GM10266 (cell line): Measurements from ENCODE around the gene FAM168A.

Experiments used
- DNase-seq: peaks from one replicate; pipeline ENCODE4 v3.0.0; 2012; ENCODE audit errors: extremely low spot score
- TF ChIP-seq, protein P1 (sequence below): IDR thresholded peaks from 2 replicates; pipeline ENCODE4 v1.5.1; 2012; ENCODE audit warnings: mild to moderate bottlenecking, low read depth; ENCODE audit not compliant: control insufficient read depth, insufficient read depth; ENCODE audit errors: missing control alignments

FAM168A gene

DNA sequence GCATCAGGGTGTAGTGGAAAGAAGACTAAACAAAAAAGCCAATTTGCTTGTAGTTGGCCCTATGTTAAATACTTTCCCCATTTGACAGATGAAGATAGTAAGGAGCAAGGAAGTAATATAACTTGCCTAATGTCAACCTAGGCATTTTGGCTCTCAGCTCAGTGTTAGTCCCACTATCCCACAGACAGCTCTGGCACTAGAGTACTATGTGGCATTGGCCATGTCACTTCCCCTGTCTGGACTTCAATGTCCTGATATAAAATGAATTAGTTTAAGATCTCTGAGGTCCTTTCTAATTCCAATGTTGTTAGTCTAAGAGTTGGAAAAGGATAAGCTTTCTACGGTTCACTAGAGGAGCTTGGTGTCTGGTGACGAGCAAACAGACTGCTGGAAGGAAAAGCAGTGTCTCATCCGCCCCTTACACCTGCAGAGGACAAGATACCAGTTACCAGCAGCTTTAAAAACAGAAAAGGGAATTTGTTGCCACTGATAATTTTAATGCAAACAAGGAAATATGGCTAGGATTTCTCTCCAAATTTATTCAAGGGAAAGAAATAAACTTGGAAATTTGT, 129.2 kb downstream of the FAM168A start:
- TF ChIP-seq, protein P1, sequence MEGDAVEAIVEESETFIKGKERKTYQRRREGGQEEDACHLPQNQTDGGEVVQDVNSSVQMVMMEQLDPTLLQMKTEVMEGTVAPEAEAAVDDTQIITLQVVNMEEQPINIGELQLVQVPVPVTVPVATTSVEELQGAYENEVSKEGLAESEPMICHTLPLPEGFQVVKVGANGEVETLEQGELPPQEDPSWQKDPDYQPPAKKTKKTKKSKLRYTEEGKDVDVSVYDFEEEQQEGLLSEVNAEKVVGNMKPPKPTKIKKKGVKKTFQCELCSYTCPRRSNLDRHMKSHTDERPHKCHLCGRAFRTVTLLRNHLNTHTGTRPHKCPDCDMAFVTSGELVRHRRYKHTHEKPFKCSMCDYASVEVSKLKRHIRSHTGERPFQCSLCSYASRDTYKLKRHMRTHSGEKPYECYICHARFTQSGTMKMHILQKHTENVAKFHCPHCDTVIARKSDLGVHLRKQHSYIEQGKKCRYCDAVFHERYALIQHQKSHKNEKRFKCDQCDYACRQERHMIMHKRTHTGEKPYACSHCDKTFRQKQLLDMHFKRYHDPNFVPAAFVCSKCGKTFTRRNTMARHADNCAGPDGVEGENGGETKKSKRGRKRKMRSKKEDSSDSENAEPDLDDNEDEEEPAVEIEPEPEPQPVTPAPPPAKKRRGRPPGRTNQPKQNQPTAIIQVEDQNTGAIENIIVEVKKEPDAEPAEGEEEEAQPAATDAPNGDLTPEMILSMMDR = no peak
- DNase-seq = no peak

DNA sequence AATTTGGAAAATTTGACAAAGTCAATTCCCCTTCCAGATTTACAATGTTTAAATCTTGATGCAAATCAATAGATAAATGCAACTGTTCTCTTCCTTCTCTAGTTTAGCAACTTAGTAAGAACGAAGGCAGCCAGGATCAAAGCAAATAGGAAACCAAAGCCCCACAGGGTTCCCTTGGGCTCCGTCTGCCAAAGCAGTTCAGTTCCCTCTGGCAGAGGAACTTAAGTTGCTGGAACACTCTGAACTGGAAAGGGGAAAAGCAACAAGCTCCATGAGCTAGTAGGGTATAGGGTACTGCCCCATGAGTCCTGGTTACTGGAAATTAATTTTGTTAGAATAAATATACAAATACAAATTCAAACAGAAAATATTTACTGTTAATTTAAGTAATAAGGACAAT, 130.4 kb downstream of the FAM168A start:
- TF ChIP-seq, protein P1 = no peak
- DNase-seq = no peak

DNA sequence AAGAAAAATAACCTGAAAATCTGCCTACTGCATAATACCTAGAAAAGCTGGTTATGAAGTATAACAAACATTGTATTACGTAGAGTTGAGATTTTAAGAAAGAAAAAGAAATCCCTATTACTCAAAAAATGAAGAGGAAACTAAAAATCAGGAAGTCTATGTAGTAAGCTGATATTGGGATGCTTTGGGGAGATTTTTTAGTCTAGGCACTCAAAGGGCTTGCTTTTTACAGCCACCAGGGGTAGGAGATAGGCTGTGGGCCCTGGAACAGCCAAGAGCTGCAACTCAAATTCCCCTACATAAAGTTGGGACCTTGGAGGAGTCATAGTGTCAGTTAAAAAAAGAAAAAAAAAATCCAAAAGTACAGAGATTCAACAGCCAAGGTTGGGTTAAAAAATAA, 131.3 kb downstream of the FAM168A start:
- TF ChIP-seq, protein P1 = no peak
- no peak for DNase-seq

DNA sequence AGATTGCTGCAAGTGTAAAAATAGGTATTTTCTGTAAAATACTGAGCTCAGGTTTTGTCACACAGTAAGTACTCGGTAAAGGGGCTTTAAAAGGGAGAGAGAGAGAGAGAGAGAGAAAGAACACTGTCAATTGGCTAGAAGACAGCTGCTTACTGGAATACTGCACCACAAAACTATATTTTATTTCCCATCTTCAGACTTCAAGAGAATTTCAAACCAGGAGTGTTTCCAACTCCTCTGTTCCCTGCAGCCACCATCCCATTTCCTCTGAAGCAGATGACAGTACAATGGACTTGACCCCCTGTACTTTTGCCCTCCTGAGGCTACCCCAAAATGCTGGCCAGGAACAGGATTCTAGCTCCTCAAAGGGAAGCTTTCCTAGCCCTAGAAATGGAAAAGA, 132.0 kb downstream of the FAM168A start:
- TF ChIP-seq, protein P1 = no peak
- DNase-seq = no peak

DNA sequence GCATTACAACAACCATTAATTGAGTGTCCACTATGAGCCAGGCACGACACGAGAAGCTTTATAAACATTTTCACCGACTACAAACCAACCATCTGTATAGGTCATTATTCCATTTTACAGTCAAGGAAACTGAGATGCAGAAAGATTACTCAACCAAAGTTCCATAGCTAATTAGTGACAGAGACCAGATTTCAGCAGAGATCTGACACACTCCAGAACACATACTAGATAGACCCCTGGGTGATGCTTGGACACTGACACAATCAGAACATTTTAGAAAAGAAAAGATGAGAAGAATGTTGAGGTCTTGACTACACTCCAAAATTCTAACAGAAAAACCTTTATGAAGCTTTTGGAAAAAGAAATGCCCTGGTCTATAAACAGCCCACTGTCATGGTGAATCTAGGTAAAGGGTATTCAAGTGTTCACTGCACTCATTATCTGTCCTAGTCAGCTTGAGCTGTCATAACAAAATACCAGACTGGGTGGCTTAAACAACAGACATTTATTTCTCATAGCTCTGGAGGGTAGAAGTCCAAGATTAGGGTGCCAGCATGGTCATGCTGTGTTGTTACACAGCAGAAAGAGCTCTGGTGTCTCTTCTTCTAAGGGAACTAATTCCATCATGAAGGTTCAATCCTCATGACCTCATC, 132.8 kb downstream of the FAM168A start:
- no peak for DNase-seq
- TF ChIP-seq, protein P1 = no peak

DNA sequence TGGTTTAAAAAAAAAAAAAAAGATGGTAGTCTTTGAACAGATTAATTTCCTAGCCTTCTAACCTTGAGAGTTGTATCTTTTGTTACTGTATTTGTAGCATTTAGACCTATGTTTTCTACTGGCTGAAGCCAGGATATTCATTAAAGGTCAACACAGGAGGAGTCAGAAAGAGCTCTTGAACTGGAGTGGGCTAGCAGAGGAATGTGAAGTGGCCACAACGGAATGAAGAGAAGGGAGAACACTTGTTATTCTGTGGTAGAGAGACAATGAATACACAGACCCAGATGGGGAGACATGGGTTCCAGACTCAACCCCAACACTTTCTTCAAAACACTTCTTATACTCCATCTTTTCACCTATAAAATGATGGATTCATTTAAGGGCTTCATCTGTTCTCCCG, 133.6 kb downstream of the FAM168A start:
- no peak for DNase-seq

DNA sequence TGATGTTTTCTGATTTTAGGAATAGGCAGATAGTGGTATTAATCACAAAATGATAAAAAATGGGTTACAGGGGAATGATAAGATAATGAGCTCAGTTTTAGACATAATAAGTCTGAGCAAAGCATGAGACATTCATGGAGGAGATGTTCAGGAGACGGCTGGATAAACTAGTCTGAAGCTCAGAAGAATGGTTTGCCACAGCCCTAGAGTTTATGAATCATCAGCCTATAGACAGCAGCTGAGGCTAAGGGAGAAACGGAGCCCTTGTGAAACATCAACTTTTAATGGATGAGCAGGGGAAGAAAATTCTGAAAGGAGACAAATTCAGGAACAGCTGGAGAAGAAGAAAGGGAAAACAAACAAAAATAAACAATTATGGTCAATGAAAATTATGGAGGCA, 134.6 kb downstream of the FAM168A start:
- TF ChIP-seq, protein P1 = no peak
- no peak for DNase-seq

More for the DNA sequence above, 133.6 kb downstream of the FAM168A start:
- TF ChIP-seq, protein P1 = no peak
